ENCODE results near the gene TMEM108.

- TF ChIP-seq, protein P1, sequence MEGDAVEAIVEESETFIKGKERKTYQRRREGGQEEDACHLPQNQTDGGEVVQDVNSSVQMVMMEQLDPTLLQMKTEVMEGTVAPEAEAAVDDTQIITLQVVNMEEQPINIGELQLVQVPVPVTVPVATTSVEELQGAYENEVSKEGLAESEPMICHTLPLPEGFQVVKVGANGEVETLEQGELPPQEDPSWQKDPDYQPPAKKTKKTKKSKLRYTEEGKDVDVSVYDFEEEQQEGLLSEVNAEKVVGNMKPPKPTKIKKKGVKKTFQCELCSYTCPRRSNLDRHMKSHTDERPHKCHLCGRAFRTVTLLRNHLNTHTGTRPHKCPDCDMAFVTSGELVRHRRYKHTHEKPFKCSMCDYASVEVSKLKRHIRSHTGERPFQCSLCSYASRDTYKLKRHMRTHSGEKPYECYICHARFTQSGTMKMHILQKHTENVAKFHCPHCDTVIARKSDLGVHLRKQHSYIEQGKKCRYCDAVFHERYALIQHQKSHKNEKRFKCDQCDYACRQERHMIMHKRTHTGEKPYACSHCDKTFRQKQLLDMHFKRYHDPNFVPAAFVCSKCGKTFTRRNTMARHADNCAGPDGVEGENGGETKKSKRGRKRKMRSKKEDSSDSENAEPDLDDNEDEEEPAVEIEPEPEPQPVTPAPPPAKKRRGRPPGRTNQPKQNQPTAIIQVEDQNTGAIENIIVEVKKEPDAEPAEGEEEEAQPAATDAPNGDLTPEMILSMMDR (conservative IDR thresholded peaks at IDR 0.05), result no peak
- TF ChIP-seq ZFX (IDR thresholded peaks at IDR 0.05), result no peak
Measured at GRCh38 chr3:133077688-133078087, 39.5 kb downstream of the TMEM108 start.
